GM13976 (cell line): ENCODE measurements around the gene PNPO.

ENCODE experiments used
- DNase-seq: peaks from one replicate; pipeline ENCODE4 v3.0.0; 2012; ENCODE audit warnings: low spot score
- in situ Hi-C: fragments of 300-500 bp; cut with MboI; formaldehyde crosslinking; loops from one replicate; pipeline ENCODE4 v1.12.0; 2022; ENCODE audit warnings: low sequenced_read_pairs, mixed read lengths, inconsistent platforms; ENCODE audit not compliant: unreplicated experiment
- TF ChIP-seq, protein P1 (sequence below): IDR thresholded peaks from 2 replicates; pipeline ENCODE4 v1.5.1; 2012; ENCODE audit warnings: borderline replicate concordance, mild to moderate bottlenecking; ENCODE audit not compliant: insufficient read depth; ENCODE audit errors: extremely low read depth, missing control alignments, control extremely low read depth

PNPO gene

GRCh38 chr17:47975189-47975822 lies 33.9 kb downstream of the PNPO start:
- no peak for DNase-seq
- in situ Hi-C loops: no loop called here
- TF ChIP-seq, protein P1, sequence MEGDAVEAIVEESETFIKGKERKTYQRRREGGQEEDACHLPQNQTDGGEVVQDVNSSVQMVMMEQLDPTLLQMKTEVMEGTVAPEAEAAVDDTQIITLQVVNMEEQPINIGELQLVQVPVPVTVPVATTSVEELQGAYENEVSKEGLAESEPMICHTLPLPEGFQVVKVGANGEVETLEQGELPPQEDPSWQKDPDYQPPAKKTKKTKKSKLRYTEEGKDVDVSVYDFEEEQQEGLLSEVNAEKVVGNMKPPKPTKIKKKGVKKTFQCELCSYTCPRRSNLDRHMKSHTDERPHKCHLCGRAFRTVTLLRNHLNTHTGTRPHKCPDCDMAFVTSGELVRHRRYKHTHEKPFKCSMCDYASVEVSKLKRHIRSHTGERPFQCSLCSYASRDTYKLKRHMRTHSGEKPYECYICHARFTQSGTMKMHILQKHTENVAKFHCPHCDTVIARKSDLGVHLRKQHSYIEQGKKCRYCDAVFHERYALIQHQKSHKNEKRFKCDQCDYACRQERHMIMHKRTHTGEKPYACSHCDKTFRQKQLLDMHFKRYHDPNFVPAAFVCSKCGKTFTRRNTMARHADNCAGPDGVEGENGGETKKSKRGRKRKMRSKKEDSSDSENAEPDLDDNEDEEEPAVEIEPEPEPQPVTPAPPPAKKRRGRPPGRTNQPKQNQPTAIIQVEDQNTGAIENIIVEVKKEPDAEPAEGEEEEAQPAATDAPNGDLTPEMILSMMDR: no peak

GRCh38 chr17:47975823-47976205 lies 34.4 kb downstream of the PNPO start:
- TF ChIP-seq, protein P1: no peak
- no peak for DNase-seq
- in situ Hi-C loops: no loop called here

DNA sequence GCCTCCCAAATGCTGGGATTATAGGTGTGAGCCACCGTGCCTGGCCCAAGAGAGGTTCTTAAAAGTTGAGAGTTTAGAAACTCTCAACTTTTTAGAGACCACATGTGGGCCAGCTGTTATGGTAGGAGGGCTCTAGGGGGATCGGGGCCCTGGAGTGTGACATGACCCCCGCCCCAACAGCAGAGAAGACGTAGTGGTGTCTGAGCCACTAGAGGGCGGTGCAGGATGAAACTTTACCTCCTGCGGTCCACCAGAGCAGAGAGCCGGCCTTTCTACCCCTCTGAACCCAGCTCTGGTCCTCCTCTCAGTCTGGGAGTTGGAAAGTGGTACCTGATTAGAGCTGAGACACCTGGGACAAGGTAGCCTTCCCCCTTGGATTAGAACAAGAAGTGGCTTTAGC lies 37.0 kb downstream of the PNPO start:
- TF ChIP-seq, protein P1: peak; percentile 53
- in situ Hi-C loops: no loop called here
- DNase-seq: peak; percentile 85

GRCh38 chr17:47980541-47980940 lies 39.2 kb downstream of the PNPO start:
- in situ Hi-C loops: loop anchor here (5.0 kb wide), 1 partner anchor 37 kb away; no protein-coding TSS in a partner anchor
- TF ChIP-seq, protein P1: no peak
- no peak for DNase-seq

DNA sequence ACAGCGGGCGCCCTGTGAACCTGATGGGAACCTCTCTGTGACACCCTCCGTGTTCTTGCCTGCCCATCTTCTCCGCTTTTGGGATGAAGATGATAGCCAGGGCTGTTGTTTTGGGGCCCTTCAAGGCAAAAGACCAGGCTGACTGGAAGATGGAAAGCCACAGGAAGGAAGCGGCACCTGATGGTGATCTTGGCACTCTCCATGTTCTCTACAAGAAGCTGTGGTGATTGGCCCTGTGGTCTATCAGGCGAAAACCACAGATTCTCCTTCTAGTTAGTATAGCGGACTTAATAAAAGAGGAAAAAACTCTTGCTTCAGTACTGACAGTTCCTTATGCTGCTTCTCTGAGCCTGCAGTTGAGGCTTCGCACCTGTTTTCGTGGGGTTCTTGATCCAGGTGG lies 40.1 kb downstream of the PNPO start:
- no peak for DNase-seq
- in situ Hi-C loops: loop anchor here (5.0 kb wide), 1 partner anchor 36 kb away; no protein-coding TSS in a partner anchor
- TF ChIP-seq, protein P1: no peak

DNA sequence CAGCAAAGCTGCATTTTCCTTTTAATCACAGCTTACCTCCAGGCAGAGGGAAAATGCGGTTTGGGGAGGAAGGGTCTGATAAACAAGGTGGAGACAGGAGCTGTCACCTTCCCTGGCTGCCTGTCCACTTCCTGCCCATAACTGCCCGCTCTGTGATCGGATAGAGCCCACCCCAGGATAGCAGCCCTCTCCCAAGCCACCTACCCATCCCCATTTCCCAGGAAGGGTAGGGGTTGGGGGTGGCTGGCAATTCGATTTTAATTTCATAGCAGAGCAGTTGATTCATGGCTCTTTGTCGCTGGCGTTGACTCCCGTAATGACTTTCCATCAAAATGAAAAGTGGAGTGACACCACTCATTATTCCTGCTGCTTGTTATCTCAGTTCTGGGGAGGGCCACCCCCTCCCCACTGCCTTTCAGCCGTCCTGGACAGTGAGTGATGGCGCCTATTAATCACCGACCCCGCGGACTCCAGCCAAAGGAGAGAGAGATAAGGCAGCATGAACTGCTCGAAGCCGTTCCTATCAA lies 40.8 kb downstream of the PNPO start:
- in situ Hi-C loops: loop anchor here (5.0 kb wide), 1 partner anchor 35 kb away; no protein-coding TSS in a partner anchor
- DNase-seq: no peak
- TF ChIP-seq, protein P1: no peak
